Ishikawa (cell line): ENCODE results near the gene ZGRF1.

Experiments
- EP300 ChIP-seq: IDR thresholded peaks from 2 replicates; pipeline ENCODE4 v1.6.1; 2012; ENCODE audit warnings: borderline replicate concordance
- TAF1 ChIP-seq: IDR thresholded peaks from 2 replicates; pipeline ENCODE4 v1.6.1; 2012; ENCODE audit warnings: low read depth, mild to moderate bottlenecking
- YY1 ChIP-seq: IDR thresholded peaks from 2 replicates; pipeline ENCODE4 v1.6.1; 2012; ENCODE audit warnings: low read depth

DNA sequence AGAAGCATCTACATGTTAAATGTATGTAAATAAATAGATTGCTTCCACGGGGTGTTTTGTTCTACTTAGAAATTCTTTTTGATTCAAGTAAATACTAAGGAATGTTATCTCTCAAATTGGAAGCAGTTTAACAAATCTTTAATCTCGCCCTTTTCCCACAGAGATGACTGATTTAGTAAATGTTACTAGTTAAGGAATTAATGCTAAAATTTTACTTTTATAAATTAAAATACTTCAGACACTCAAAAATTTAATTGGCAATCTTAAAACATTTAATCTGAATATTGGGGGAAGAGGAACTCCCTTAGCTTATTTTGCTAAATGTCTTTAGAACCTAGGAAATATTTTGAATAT lies 12.3 kb upstream of the ZGRF1 start:
- TF ChIP-seq TAF1 (no peak), YY1 (no peak), EP300 (no peak)
